HG02884 (cell line): ENCODE measurements around the gene GNG8.

Experiments used
- ATAC-seq: cut with Tn5 transposase; IDR thresholded peaks from one replicate; pipeline ENCODE4 v1.9.1; 2021; ENCODE audit warnings: mild to moderate bottlenecking, moderate library complexity; ENCODE audit not compliant: unreplicated experiment

GNG8 gene

DNA sequence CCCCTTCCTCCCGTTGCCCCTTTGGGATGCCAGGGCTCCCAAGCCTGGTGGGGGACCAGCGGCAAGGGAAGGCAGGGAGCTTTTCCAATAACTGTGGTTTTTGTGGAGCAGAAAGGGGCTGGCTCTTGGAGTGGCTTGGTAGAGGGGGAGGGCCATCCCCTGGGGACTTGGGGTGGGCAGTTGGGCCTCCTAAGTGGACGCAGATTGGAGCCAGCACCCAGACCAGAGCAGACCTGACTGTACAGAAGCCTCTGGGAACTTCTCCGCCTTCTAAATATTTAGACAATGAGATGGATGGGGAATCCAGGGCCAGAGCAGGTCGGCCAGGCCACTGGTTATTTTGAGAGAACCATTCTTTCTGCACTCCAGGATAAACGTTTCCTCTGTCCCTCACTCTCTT, 15.3 kb downstream of the GNG8 start:
- ATAC-seq, result no peak

DNA sequence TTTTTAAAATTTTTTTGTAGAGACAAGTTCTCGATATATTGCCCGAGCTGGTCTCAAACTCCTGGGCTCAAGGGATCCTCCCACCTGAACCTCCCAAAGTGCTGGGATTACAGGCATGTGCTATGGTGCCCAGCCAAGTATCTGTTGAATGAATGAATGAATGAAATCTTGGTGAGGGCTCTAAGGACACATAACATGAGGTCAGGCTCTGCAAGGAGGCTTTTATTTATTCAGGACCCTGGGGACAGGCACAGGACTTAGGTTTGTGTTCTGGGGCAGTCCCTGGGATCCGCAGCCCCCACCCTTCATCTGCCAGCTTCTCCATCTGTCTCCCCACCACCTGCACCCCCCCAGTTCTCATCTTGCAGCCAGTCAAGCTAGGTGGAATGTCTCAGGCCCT, 15.7 kb downstream of the GNG8 start:
- ATAC-seq, result no peak

DNA sequence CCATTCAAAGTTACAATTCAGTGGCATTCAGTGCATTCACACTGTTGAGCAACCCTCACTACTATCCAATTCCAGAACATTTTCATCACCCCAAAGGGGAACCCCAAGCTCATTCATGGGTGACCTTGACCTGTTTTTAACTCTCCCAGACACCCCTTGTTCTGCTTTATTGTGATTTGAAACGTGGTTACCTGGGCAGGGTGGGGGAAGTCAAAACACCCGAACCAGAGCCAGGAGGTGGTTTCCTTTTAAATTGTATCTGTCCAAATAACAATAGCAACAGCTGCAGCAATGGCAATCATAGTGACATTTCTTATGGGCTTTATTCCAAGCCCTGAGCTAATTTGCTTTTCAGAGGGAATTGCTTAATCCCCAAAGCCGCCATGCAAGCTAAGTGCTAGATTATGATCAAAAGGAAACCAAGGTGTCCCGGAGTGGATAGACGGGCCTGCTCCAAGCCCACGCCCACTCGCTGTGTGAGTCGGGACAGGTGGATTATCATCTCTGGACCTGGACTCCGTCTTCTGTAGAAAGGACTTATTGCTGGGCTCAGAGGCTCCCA, 17.3 kb downstream of the GNG8 start:
- no peak for ATAC-seq

DNA sequence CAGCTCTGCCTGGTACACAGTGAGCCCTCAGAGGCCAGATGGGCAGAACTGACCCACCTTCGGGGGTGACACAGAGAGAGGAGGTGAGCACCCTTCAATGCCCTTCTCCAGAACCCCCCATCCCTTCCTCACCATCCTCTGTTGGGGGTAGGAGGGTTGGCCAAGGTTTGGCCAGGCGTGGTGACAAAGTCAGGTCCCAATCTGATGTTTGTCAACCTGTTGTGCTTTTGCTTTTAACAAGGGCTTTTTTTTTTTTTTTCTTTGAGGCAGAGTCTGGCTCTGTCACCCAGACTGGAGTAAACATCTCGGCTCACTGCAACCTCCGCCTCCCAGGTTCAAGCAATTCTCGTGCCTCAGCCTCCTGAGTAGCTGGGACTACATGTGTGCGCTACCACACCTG, 18.4 kb downstream of the GNG8 start:
- ATAC-seq, result no peak

DNA sequence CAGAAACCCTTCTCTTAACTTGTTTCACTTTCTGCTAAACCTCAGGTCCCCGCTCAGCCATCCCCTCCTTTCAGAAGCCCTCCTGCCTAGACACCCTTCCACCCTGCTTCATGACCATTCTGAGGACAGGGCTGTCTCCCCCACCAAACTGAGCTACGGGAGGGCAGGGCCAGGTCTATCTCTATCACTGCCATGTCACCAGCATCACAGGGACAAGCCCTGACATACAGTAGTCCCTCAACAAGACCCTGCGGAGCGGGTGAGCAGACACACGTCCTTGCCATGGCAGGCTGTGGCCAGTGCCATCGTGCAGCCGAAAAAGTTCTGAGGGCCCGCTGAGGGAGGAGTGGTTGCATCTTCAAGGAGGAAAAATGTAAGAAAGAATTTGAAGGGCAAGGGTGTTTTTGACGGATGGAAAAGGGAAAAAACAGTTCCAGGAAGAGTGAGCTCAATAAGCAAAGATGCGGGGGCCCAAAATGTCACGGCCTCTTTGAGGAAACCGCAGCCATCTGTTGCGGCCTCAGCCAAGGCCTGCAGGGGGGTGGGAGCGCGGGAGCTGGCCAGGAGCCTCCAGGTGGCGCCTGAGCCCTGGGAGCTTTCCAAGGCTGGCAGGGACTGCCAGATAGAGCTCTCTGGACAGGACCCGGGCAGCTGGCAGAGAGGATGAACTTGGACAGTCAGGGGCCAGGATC, 19.2 kb downstream of the GNG8 start:
- ATAC-seq, result no peak

DNA sequence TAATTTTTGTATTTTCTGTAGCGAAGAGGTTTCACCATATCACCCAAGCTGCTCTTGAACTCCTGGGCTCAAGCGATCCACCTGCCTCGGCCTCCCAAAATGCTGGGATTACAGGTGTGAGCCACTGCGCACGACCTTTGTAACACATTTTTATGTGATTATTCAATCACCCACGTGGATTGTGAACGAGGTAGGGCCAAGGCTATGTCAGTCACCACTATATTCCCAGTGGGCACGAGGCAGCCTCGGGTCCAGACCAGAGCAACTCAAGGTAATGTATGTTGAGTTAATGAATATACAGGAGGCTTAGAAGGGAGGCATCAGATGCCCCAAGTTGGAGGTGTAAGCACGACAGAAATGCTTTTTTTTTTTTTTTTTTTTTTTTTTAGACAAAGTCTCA, 20.0 kb downstream of the GNG8 start:
- no peak for ATAC-seq

DNA sequence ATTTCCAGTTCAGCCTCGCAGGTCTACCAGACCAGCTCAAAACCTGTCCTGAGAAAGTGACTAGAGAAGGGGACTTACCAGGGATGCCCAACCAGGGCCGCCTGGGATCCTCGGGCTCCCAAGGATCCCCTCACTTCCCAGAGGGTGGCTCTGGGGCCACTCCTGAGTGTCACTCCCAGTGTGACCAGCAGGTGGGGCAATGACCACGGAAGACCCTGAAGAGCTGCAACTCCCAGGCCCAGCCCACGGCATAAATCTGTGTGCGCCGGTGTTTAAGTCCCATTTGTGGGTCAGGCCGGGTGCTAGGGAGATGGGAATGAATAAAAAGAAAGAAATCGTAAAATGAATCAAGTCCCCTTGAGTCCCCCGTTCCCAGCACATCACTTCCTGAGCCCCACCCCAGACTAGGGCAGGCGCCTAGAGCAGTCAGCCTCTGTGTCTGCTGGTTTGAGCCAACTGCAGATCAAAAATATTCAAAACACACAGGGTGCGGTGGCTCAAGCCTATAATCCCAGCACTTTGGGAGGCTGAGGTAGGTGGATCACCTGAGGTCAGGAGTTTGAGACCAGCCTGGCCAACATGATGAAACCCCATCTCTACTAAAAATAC, 21.8 kb downstream of the GNG8 start:
- no peak for ATAC-seq

DNA sequence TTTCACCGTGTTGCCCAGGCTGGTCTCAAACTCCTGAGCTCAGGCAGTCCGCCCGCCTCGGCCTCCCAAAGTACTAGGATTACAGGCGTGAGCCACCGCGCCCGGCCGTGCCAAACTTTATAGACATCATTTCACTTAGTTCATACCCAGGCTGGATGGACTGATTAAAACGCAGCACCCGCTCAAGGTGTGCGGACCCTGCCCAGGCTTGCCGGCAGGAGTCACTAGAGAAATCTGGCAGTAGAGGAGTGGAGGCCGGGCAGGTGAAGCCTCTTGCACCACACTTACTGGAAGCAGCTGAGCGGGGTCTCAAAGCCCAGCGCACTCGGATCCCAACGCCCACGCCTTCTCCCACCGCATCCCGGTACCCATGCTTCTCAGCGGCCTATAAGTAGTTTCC, 22.5 kb downstream of the GNG8 start:
- no peak for ATAC-seq

DNA sequence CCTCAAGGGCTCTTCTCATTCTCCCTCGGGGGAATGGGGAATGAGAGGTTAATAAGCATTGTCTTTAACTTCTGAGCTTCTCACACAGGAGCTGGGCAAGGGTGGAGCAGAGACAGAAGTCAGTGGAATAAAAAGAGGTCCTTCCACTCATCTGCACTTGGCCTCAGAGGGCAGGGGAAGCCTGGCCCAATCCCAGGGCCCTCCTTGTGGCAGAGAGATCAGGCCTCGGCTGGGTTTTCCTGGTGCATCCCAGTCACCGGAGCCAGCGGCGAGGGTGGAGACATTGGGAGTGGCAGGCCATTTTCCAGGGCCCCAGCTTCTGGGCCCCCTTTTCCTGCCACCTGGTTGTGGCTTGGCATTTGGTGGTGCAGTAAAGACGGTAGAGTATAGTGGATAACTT, 24.2 kb downstream of the GNG8 start:
- no peak for ATAC-seq

DNA sequence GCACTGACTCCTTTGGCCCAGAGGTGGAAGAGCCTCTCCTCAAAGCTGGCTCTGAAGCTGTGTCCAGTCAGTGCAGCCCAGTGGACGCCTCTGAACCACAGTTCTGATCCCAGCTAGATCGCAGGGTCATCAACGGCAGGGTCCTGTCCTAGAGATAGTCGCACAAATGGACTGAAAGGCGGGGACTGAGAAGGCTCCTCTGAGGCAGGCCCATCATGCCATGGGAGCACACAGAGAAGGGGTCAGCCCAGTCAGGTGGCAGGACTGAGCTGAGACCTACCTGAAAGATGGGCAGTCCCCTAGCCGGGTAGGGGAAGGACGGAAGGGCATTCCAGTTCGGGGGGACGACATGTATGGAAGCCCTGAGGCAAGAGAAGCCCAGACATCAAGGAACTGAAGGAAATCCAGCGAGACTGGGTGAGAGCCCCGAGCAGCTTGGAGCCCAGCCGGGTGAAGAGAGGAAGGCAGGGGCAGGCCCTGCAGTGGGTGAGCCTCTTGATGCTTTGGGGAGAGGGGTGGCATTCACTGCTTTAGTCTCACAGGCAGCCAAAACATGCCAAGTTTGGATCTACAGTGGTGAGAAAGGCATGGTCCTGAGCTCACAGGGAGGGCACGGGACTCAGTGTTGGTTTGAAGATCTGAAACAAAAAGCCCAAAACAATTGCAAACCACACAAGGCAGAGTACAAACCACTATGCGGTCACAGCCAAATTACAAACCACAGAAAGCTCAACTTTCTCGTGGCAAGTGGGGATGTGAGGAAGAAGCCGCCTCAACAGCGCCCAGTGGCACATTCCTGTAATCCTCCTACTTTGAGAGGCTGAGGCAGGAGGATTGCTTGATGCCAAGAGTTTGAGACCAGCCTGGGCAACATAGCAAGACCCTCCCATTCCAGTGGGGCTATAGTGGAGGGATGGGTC, 24.9 kb downstream of the GNG8 start:
- no peak for ATAC-seq

DNA sequence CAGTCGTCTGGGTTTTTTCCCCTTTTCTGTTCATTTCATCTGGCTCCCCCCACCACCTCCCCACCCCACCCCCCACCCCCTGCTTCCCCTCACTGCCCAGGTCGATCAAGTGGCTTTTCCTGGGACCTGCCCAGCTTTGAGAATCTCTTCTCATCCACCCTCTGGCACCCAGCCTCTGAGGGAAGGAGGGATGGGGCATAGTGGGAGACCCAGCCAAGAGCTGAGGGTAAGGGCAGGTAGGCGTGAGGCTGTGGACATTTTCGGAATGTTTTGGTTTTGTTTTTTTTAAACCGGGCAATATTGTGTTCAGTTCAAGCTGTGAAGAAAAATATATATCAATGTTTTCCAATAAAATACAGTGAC, 25.6 kb downstream of the GNG8 start:
- no peak for ATAC-seq

DNA sequence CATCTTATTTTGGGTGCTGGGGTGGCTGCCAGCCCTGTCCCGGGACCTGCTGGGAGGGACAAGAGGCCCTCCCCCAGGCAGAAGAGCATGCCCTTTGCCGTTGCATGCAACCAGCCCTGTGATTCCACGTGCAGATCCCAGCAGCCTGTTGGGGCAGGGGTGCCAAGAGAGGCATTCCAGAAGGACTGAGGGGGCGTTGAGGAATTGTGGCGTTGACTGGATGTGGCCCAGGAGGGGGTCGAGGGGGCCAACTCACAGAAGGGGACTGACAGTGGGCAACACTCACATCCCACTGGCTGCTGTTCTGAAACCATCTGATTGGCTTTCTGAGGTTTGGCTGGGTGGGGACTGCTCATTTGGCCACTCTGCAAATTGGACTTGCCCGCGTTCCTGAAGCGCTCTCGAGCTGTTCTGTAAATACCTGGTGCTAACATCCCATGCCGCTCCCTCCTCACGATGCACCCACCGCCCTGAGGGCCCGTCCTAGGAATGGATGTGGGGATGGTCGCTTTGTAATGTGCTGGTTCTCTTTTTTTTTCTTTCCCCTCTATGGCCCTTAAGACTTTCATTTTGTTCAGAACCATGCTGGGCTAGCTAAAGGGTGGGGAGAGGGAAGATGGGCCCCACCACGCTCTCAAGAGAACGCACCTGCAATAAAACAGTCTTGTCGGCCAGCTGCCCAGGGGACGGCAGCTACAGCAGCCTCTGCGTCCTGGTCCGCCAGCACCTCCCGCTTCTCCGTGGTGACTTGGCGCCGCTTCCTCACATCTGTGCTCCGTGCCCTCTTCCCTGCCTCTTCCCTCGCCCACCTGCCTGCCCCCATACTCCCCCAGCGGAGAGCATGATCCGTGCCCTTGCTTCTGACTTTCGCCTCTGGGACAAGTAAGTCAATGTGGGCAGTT, 26.2 kb downstream of the GNG8 start:
- ATAC-seq, result no peak

DNA sequence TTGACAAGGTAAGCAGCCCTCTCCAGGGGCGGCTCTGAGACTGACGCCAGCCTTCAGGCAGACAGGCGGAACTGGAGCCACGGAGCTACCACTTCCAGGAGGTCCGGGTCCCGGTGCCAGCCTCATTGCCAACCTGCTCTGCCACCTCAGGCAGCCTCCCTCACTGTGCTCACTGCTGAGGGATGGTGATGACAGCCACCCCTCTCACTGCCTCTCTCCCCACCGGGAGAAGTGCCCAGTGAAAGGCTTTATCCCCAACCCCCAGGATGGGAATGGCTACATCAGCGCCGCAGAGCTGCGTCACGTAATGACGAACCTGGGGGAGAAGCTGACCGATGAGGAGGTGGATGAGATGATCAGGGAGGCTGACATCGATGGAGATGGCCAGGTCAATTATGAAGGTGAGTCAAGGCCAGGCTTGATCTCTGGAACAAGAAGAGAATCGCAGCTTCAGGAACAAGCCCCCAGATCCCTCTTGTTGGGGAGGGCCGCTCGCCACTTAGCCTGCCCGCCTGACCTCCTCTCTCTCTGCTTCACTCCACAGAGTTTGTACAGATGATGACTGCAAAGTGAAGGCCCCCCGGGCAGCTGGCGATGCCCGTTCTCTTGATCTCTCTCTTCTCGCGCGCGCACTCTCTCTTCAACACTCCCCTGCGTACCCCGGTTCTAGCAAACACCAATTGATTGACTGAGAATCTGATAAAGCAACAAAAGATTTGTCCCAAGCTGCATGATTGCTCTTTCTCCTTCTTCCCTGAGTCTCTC, 27.2 kb downstream of the GNG8 start:
- no peak for ATAC-seq

DNA sequence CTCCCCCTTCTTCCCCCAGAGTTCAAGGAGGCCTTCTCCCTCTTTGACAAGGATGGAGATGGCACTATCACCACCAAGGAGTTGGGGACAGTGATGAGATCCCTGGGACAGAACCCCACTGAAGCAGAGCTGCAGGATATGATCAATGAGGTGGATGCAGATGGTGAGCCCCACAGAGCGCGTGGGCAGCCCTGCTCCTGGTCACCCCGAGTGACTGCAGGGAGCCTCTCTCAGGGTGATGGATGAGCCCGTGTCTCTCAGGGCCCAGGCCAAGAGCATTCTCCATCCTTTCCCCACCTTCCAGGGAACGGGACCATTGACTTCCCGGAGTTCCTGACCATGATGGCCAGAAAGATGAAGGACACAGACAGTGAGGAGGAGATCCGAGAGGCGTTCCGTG, 27.8 kb downstream of the GNG8 start:
- ATAC-seq, result no peak

DNA sequence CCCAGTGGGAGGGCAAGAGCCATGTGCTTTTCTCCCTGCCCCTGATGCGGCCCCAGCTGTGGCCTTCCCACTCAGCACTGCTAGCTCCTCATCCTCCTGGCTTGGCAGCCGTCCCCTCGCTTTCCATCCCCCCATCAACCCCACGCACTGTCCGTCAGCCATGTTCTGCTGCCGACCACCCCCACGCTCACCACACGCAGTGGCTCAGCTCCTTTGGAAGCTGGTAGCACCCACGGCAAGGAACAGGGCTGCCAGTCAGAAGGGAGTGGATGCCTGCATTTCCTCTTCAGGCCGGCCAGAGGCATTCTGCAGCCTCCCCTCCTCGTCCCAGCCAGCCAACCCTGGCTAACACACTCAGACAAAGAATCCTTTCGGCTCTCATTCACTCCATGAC, 28.6 kb downstream of the GNG8 start:
- no peak for ATAC-seq

DNA sequence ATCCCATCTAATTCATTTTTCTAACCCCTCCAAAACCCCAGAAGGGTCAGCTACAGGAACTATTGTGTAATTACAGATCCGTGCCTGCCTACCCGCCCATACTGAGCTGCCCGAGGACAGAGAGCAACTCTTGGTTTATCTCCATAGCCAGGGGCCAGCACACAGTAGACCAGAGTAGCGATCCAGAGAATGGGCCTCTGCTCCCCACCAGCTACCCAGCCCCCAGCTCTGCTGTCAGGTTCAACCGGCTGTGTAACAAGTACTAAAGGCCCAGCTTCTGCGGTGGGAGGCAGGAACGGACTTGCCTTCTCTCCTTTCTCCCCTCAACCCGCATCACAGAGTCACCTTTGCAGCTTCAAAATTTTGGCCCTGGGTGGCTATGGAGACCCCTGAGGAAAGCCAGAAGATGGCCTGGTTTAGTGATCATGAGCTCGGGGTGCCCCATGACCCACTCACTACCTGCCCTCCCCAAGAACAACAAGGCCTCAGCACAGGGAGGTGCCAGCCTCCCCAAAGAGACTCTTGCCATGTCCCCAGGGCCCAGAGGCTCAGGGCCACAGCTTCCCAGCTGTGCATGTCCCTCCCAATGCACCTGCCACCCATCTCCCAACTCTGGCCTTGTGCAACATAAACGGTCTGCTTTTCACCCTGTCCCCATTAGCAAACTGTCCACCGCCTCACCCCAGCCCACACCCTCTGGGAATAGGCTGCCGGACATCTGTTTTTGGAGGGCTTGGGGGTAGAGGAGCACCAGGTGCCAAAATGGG, 29.1 kb downstream of the GNG8 start:
- ATAC-seq, result no peak

DNA sequence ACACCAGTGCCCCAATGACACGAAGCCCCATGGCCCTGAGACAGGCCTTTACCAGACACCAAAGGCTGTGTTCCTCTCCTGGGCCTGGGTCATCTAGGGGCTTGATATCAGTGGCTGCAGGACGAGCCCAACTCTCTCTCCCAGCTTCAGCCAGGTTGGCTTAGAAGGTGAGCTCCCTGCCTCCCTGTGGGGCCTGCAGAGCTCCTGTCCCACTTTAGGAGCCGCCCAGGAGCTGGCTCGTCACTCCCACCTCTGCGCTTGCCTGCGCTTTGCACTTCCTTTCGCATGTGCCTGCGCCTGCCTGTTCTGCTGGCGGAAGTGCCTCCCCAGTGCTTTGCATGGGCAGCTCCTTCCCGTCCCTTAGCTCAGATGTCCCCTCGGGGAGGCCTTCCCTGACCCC, 30.0 kb downstream of the GNG8 start:
- ATAC-seq, result no peak

DNA sequence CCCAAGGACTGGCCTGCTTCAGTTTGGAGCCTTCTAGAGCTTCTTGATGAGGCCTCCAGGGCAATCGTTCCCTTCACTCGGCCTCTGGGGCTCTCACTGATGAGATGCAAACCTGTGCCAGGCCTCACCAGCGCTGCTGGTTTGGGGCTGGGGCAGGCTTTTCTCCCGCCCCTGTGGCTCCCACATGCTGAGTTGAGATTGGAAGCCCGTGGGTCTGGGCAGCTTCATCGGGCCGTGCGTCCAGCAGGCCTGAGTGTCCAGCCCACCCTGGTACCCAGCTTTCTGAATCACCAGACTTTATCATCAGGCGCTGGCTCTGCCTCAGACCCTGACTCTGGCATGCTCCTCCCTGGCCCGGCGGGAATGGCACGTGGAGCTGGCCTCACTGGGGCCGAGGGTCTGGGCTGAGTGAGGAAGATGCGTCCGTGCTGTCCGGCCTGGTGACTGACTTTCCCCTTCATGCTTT, 30.6 kb downstream of the GNG8 start:
- no peak for ATAC-seq

DNA sequence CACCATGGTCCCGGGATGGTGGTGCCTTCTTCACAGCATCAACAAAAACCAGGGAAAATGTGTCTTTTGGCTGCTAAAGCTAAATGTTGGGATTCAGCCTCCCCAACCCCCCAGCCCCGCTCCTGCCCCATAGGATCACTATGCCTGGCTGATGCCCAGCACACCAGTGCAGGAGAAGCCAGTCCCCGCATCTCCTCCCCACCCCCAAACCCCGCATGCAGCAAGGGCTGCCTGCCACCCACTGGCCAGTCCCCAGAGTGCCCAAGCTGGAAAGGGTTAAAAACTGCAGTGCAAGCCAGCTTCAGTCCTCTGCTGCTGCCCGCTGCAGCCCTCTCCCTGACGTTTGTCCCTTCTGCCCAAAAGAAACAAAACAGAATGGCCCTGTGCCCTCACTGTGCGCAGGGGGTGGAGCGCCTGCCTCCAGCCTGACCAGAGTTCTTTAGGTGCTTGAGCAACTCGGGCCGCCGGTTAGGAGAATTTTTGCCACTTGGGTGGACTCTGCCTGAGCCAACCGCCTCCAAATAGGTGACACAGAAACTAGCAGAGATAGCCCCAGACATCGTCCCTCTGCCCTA, 31.1 kb downstream of the GNG8 start:
- no peak for ATAC-seq
